B cell (primary cell): ENCODE results near the gene ASPRV1. TPM values are rescaled to one million over a fixed set of nuclear protein-coding genes. Genes with fewer than 3 reads are reported as not detected.

ENCODE experiments used
- ATAC-seq: fragments of 200-7000 bp; cut with Tn5 transposase; one replicate; pipeline ENCODE4 v1.10.0; 2021; ENCODE audit warnings: low read depth, mild to moderate bottlenecking, moderate number of reproducible peaks, moderate library complexity
- CTCF ChIA-PET: fragments of 350-600 bp; sonication (Branson Sonifier 250); formaldehyde crosslinking; loops from one replicate; lab custom pipeline; 2021; ENCODE audit warnings: antibody characterized with exemption, inconsistent platforms; lab: Charles Lee
- POLR2A ChIA-PET: fragments of 350-600 bp; sonication (Branson Sonifier 250); formaldehyde crosslinking; loops from one replicate; lab custom pipeline; 2021; ENCODE audit warnings: antibody characterized with exemption; lab: Charles Lee
- DNase-seq: peaks from one replicate; pipeline ENCODE4 v3.0.0; 2013
- H2AFZ ChIP-seq: 2 replicates; pipeline ENCODE4 v1.6.1; 2012; ENCODE audit warnings: mild to moderate bottlenecking, low read depth, low read length; ENCODE audit not compliant: insufficient read depth, poor library complexity, severe bottlenecking
- H3K27ac ChIP-seq, 2 donors: 1 replicate in 1 of 2; 2 replicates in 1 of 2; pipeline ENCODE4 v1.5.1; 2012 to 2013; ENCODE audit warnings: low read length in 2 of 2, mild to moderate bottlenecking in 2 of 2, moderate library complexity in 1 of 2
- H3K27me3 ChIP-seq, 4 experiments: fragments of 200-600 bp in 1 of 4; sonication (generic) in 1 of 4; replicated peaks in 1 of 4; 1 replicate in 2 of 4; 2 replicates in 2 of 4; pipeline versions ENCODE4 v1.6.1 to v1.7.0; 2013 to 2016; ENCODE audit warnings: low read length in 3 of 4, mild to moderate bottlenecking in 2 of 4, mixed read lengths in 1 of 4, moderate library complexity in 1 of 4; ENCODE audit not compliant: insufficient read depth in 4 of 4, control insufficient read depth in 3 of 4; ENCODE audit errors: control extremely low read depth in 1 of 4
- H3K36me3 ChIP-seq, 2 experiments: replicated peaks in 1 of 2; 1 replicate in 1 of 2; 2 replicates in 1 of 2; pipeline versions ENCODE4 v1.6.1 to v1.7.1; 2013; ENCODE audit warnings: low read length in 1 of 2; ENCODE audit not compliant: insufficient read depth in 2 of 2, control insufficient read depth in 1 of 2; ENCODE audit errors: control extremely low read depth in 1 of 2, extremely low read depth in 1 of 2
- H3K4me1 ChIP-seq, 2 donors: fragments of 200-600 bp in 1 of 2; sonication (generic) in 1 of 2; 1 replicate in 1 of 2; 2 replicates in 1 of 2; pipeline versions ENCODE4 v1.5.1 to v1.6.1; 2013 to 2017; ENCODE audit warnings: low read length in 2 of 2; ENCODE audit not compliant: control insufficient read depth in 2 of 2, insufficient read depth in 2 of 2
- H3K4me2 ChIP-seq: replicated peaks from 2 replicates; pipeline ENCODE3; 2012; ENCODE audit warnings: mild to moderate bottlenecking, low read depth, low read length; ENCODE audit not compliant: poor library complexity, severe bottlenecking
- H3K4me3 ChIP-seq, 5 experiments: fragments of 200-600 bp in 1 of 5; sonication (generic) in 1 of 5; 1 replicate in 3 of 5; 2 replicates in 2 of 5; pipeline versions ENCODE4 v1.5.1 to v1.7.0; 2011 to 2016; ENCODE audit warnings: low read length in 4 of 5, mild to moderate bottlenecking in 4 of 5, low read depth in 2 of 5, control low read depth in 1 of 5, moderate library complexity in 1 of 5; ENCODE audit not compliant: insufficient read depth in 1 of 5; ENCODE audit errors: control extremely low read depth in 1 of 5, extremely low read depth in 1 of 5
- H3K79me2 ChIP-seq: fragments of 200-600 bp; sonication (generic); one replicate; pipeline ENCODE4 v1.6.0; 2016; ENCODE audit warnings: low read length; ENCODE audit not compliant: control insufficient read depth, insufficient read depth
- H3K9ac ChIP-seq: fragments of 200-600 bp; sonication (generic); 2 replicates; pipeline ENCODE4 v1.6.1; 2017; ENCODE audit warnings: mild to moderate bottlenecking, low read length, moderate library complexity
- H3K9me3 ChIP-seq, 3 donors: one replicate each; pipeline versions ENCODE4 v1.6.1 to v1.7.1; 2013; ENCODE audit warnings: low read length in 2 of 3; ENCODE audit not compliant: control insufficient read depth in 2 of 3, insufficient read depth in 1 of 3; ENCODE audit errors: control extremely low read depth in 1 of 3
- H4K20me1 ChIP-seq: 2 replicates; pipeline ENCODE4 v1.6.0; 2012; ENCODE audit warnings: mild to moderate bottlenecking, low read length; ENCODE audit not compliant: insufficient read depth, control insufficient read depth, poor library complexity, severe bottlenecking
- H3K27ac Mint-ChIP-seq: one replicate; pipeline ENCODE4 v1.8.0; 2021; ENCODE audit warnings: mixed read lengths
- H3K27me3 Mint-ChIP-seq: one replicate; pipeline ENCODE4 v1.8.0; 2021; ENCODE audit warnings: mixed read lengths
- H3K4me1 Mint-ChIP-seq: one replicate; pipeline ENCODE4 v1.8.0; 2021; ENCODE audit warnings: mixed read lengths
- H3K4me3 Mint-ChIP-seq: one replicate; pipeline ENCODE4 v1.8.0; 2021; ENCODE audit warnings: mixed read lengths
- H3K9me3 Mint-ChIP-seq: one replicate; pipeline ENCODE4 v1.8.0; 2022; ENCODE audit warnings: mixed read lengths; ENCODE audit not compliant: insufficient read depth
- EZH2 ChIP-seq: IDR thresholded peaks from 2 replicates; pipeline ENCODE4 v1.6.1; 2012; ENCODE audit warnings: borderline replicate concordance, low read depth, mild to moderate bottlenecking, moderate library complexity, low read length; ENCODE audit not compliant: insufficient read depth, poor library complexity, severe bottlenecking
- WGBS: methylation state at CpG from one replicate; pipeline ENCODE4 v1.1.5; 2013; ENCODE audit warnings: missing lambda C conversion rate; ENCODE audit not compliant: insufficient coverage; 5-methylcytosine and 5-hydroxymethylcytosine counted together
- intact Hi-C: fragments of 100-400 bp; cut with micrococcal nuclease; formaldehyde crosslinking; loops from one replicate; pipeline ENCODE4 v1.10.0; 2022
- polyA plus RNA-seq: library from polyadenylated mRNA; depleted of rRNA; stranded (reverse); fragments of >200 nt; gene quantifications from 2 replicates; pipeline ENCODE4 v1.2.3, GENCODE V29; 2012
- total RNA-seq, 2 donors: library from RNA; stranded (reverse); fragments of 120-200 nt in 1 of 2; gene quantifications; 1 replicate in 1 of 2; 2 replicates in 1 of 2; pipeline versions ENCODE4 v1.2.3 to v1.2.4, GENCODE V29; 2013 to 2022
- TF ChIP-seq, protein P1 (sequence below): fragments of 200-600 bp; IDR thresholded peaks from one replicate; pipeline ENCODE4 v1.8.0; 2022; ENCODE audit warnings: antibody characterized with exemption, mild to moderate bottlenecking

ASPRV1 gene
- total and polyA plus RNA-seq, 2 donors (not counting 1 experiment from before 2014, with no cell fraction given), result 1.1 TPM

DNA sequence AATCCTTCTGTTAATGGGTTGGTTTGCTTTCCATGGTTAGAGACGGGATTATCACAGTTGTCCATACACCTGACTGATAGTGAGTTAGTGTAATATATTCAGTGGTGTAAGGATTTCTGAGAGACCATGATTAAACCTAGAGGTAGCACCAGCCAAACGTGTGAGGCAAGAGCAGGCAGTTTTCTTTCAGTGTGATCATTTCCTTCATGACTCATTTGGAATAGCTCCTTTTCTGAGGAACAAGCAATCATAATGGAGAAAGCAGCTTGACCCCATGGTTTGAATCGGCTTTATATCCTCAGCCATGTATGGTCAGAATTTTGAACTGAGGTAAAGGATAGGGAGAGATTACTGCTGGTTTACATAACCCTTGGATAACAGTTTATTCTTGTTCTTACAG, 43.6 kb downstream of the ASPRV1 start:
- Histone ChIP-seq H3K4me2 (peak overlapping the region; percentile 18), H3K27me3 (no peaks in the 10 kb centered on the region), H3K9ac (no peak overlapping the region), H4K20me1 (no peaks in the 10 kb centered on the region), H2AFZ (no peak overlapping the region), H3K9me3 (no peaks in the 10 kb centered on the region), H3K27ac (peak overlapping the region in 1 of 2 donors; percentile 29), H3K4me1 (peaks cover 18% of the 10 kb centered on the region in 2 donors), H3K4me3 (peak overlapping the region in 1 of 5 experiments; percentile 89), H3K79me2 (peaks cover 23% of the 10 kb centered on the region), H3K36me3 (peaks cover 1 to 18% of the 10 kb centered on the region in 2 experiments)
- POLR2A ChIA-PET, result no interaction called here
- H3K4me1 Mint-ChIP-seq, result peaks cover 26% of the 10 kb centered on the region
- TF ChIP-seq, protein P1, sequence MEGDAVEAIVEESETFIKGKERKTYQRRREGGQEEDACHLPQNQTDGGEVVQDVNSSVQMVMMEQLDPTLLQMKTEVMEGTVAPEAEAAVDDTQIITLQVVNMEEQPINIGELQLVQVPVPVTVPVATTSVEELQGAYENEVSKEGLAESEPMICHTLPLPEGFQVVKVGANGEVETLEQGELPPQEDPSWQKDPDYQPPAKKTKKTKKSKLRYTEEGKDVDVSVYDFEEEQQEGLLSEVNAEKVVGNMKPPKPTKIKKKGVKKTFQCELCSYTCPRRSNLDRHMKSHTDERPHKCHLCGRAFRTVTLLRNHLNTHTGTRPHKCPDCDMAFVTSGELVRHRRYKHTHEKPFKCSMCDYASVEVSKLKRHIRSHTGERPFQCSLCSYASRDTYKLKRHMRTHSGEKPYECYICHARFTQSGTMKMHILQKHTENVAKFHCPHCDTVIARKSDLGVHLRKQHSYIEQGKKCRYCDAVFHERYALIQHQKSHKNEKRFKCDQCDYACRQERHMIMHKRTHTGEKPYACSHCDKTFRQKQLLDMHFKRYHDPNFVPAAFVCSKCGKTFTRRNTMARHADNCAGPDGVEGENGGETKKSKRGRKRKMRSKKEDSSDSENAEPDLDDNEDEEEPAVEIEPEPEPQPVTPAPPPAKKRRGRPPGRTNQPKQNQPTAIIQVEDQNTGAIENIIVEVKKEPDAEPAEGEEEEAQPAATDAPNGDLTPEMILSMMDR, result no peak
- no peak for TF ChIP-seq EZH2
- H3K27me3 Mint-ChIP-seq, result no peaks in the 10 kb centered on the region
- DNase-seq, result no peak
- CTCF ChIA-PET, result interaction anchor here (0.6 to 2.1 kb wide), 3 partner anchors 153 to 255 kb away, joined by 3 to 5 read pairs (median 3); no protein-coding TSS in a partner anchor
- intact Hi-C loops, result no loop called here
- peak overlapping the region; percentile 8 for H3K4me3 Mint-ChIP-seq
- WGBS, result 57% methylated on average over 1 of the region's 3 CpGs
- ATAC-seq, result no peak
- H3K27ac Mint-ChIP-seq, result no peak overlapping the region
- H3K9me3 Mint-ChIP-seq, result no peaks in the 10 kb centered on the region

DNA sequence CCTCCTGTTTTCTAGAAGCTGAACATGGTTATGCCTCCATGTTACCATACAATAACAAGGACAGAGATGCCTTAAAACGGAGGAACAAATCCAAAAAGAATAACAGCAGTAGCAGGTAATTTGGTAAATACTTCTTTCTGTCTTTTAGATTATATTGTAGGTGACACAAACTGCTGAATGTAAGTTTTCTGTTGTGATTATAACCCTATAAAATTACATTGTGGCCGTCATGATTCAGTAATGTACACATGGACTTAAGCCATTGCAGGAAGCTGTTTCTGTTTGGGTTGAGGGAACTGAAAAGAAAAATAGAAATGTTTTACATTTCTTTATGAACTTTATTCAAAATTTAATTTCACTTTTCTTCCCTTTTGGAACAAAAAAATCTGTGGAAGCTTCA, 45.3 kb downstream of the ASPRV1 start:
- Histone ChIP-seq H4K20me1 (no peaks in the 10 kb centered on the region), H3K79me2 (peaks cover 21% of the 10 kb centered on the region), H3K27ac (no peak overlapping the region), H3K4me3 (peak overlapping the region in 3 of 5 experiments; percentile 80 to 93 (median 89)), H3K4me1 (peaks cover 18% of the 10 kb centered on the region in 2 donors), H2AFZ (peak overlapping the region; percentile 83), H3K4me2 (peak overlapping the region; percentile 93), H3K9ac (peak overlapping the region; percentile 96), H3K27me3 (no peaks in the 10 kb centered on the region), H3K36me3 (peaks cover 1 to 9% of the 10 kb centered on the region in 2 experiments), H3K9me3 (no peaks in the 10 kb centered on the region)
- WGBS, result no CpG with 5 or more reads among the region's 2 CpGs
- TF ChIP-seq, protein P1, result no peak
- no peak for TF ChIP-seq EZH2
- no peaks in the 10 kb centered on the region for H3K9me3 Mint-ChIP-seq
- intact Hi-C loops, result no loop called here
- POLR2A ChIA-PET, result interaction anchor here (0.5 to 3.1 kb wide), 4 partner anchors 209 to 254 kb away, joined by 3 to 19 read pairs (median 5); no protein-coding TSS in a partner anchor
- H3K4me3 Mint-ChIP-seq, result peak overlapping the region; percentile 77
- no peak for DNase-seq
- peak overlapping the region; percentile 46 for H3K27ac Mint-ChIP-seq
- peaks cover 29% of the 10 kb centered on the region for H3K4me1 Mint-ChIP-seq
- no peak for ATAC-seq
- CTCF ChIA-PET, result interaction anchor here (0.6 to 6.1 kb wide), 6 partner anchors 155 to 275 kb away, joined by 3 to 105 read pairs (median 6); partner anchors contain the start of gene C2orf42
- H3K27me3 Mint-ChIP-seq, result no peaks in the 10 kb centered on the region
